Measurements from ENCODE around the gene PMEPA1.

PMEPA1 gene, protein sequence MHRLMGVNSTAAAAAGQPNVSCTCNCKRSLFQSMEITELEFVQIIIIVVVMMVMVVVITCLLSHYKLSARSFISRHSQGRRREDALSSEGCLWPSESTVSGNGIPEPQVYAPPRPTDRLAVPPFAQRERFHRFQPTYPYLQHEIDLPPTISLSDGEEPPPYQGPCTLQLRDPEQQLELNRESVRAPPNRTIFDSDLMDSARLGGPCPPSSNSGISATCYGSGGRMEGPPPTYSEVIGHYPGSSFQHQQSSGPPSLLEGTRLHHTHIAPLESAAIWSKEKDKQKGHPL

DNA sequence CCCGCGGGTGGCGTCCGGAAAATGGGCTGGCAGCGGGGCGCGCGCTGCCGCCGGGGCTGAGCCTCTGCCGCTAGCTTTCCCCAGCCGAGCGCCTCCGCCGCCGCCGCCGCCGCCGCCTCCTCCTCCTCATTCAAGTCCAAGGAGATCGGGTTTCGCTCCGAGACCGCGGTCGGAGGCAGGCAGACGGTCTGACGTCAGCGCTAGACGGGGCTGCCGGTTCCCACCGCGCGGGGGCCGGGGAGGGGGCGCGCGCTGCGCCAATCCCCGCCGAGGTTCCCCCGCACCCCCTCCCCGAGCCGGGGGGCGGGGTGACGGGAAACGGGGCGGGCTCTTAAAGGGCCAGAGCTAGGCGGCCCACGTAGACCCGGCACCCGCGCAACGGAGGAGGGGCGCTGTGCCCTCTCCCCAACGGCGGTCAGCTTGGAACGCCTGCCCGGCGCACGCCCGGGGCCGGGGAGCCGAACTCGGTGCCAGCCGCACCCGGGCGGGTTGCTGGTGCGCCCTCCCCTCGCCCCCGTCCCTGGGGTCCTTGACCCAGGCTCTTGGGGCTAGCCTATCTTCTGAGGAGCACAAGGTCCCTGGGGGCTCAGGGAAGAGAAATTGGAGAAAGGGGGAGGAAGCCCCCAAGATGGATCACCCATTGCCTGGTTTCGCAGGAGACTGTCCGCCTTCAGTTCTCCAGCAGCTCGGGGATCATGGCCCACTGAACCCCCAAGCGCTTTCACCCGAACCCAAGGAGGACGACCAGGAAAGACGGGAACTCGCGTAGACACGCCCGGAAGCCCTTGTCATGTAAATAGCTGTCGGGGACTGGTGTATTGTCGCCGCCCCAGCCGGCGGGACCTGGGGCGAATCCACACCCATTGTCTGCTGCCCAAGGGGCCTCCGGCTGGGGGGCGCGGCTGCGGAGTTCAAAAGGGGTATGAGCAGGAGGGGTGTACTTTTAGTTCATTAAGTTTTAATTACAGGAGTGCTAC, at the start of gene PMEPA1:
Gene PMEPA1 (minus strand): TSS at position 193 of the 977 bp plus-strand sequence. CDS start 433 bp downstream, outside the sequence.
- DNase-seq: peak; percentile 59

DNA sequence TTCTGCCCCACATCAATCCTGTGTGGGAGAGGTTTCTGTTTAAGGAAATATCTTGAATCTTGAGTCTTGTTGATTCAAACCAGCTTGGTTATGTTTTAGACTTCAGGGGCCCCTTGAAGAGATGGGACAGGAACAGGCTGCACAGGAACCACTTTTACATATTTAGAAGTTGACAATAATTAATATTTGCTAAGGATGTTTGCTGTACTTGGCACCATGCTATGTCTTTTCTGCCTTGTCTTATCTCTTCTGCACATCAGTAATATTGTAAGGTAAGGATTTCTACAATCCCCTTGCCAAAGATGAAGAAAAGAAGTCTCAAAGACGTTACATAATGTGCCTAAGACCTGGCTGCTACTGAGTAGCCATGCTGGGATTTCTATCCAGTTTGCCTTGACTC, 48.0 kb upstream of the PMEPA1 start:
- DNase-seq: no peak

DNA sequence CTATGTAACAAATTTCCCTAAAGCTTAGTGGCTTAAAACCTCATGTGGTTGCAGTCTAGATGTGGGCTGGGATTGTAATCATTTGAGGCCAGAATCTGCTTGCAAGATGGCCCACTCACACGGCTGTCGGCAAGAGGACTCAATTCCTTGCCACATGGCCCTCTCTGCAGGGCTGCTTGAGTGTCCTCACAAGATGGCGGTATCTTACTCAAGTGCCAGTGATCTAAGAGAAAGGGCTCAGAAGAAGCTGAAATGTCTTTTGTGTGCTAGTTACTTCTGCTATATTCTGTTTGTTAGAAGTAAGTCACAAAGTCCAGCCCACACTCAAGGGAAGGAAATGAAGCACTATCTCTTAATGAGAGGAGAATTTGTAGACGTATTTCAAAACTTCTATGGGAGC, 47.1 kb upstream of the PMEPA1 start:
- no peak for DNase-seq

DNA sequence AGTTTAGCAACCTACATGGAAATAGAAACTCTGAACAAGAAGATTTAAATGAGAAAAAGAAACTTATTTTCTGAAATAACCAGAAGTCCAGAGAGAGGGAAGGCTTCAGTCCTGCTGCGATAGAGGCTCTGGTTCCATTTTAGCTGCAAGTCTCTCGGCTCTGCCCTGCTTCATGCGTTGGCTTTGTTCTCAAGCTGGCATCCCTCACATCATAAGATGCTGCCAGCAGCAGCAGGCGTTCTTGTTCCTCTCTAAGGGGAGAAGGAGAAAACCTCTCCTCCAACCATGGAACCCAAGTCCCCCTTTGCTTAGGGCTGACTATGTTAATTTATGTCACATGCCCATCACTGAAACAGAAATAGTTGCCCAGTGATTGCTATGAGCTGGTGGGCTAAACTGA, 46.4 kb upstream of the PMEPA1 start:
- DNase-seq: no peak

DNA sequence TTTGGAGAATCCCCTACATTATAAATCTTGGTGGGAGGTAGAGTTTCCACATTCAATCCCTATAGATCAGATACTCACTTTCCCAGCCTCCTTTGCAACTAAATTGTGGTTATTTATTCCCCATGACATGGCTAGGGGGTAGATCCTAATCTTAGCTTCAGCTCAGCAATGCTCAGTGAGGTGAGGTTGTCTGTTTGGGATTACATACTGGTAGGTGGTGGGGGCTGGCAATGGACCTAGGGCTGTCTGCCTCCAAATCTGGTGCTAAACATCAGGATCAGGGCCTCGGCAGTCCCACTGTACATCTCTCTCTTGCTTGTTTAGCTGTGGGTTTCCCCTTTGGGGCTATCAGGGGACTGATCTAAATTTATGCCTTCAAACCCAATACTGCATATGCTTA, 45.8 kb upstream of the PMEPA1 start:
- DNase-seq: no peak

DNA sequence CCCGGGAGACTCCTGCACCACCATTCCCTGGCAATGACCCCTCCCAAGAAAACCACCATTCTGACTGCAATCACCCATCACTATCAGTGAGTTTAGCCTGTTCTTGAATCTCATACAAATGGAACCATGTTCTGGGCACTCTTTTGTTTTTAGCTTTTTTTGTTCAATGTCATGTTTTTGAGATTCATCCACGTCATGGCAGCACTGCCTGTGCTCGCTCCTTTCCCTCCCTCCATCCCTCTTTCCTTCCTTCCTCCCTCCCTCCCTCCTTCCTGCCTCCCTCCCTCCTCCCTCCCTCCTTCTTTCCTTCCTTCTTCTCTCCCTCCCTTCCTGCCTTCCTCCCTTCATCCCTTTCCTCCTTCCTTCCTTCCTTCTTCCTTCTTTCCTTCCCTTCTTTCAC, 44.4 kb upstream of the PMEPA1 start:
- DNase-seq: no peak

DNA sequence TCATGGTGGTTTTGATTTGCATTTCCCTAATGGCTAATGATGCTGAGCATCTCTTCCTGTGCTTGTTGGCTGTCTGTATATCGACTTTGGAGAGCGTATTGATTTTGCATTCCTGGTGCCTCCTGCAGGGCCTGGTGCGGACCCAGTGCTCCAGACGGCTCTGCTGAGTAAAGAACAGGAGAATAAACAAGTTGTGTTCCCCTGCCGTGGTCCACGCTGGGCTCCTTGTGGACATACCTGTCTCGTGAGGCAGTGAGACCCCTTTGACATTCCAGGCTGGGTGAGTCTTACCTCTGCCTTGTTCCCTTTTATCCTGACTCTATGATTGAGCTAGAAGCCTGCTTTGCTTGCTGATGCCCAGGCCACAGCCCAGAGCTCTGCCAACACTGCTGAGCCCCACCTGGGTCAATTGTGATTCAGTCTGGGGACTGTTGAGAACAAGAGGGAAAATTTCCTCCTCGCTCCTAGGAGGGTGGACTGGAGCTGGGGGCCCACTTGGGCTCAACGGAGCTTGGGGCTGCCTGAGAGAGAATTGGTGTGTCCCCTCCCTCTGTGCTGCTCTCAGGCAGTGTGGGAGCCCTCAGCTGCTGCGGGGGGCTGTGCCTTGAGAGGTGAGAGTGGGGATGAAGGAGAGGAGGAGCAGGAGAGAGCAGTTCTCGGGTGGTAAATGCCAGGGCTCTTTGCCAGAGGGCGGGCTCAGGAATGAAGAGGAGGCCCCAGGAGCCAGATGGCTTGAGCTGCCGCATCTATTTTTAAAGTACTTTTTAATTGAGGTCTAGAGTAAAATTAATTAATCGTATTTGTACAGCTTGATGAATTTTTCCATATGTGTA, 43.7 kb upstream of the PMEPA1 start:
- peak; percentile 49 for DNase-seq

DNA sequence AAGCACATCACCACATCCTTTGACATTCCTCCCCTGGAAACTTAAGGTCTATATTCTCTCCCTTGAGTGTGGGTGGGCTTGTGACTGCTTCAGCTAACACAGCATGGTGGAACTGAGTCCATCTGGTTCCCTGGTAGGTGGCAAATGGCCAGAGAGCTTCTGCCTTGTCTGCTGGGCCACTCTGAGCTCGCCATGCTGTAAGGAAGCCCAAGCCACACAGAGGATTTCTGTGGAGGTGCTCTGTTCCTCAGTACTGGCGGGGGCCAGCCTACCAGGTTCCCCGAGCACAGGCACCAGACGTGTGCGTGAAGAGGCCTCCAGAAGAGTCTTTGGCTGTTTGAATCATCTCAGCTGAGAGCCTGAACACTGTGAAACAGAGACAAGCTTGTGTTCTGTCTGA, 41.6 kb upstream of the PMEPA1 start:
- no peak for DNase-seq

DNA sequence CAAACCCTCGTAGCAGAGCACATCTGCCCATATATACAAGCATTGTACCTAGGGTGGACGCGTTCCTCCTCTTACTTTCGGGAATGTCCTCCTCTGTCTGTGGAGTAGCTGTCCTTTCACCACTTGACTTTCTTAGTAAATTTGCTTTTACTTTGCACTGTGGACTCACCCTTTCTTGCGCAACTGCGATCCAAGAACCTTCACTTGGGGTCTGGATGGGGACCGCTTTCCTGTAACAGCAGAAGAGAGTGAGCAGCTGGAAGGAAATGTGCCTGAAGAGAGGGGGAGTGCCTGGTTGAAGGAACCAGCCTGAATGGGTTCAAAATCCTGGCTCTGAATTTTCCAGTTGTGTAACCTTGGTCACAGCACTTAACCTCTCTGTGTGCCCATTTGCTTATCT, 40.1 kb upstream of the PMEPA1 start:
- DNase-seq: no peak

DNA sequence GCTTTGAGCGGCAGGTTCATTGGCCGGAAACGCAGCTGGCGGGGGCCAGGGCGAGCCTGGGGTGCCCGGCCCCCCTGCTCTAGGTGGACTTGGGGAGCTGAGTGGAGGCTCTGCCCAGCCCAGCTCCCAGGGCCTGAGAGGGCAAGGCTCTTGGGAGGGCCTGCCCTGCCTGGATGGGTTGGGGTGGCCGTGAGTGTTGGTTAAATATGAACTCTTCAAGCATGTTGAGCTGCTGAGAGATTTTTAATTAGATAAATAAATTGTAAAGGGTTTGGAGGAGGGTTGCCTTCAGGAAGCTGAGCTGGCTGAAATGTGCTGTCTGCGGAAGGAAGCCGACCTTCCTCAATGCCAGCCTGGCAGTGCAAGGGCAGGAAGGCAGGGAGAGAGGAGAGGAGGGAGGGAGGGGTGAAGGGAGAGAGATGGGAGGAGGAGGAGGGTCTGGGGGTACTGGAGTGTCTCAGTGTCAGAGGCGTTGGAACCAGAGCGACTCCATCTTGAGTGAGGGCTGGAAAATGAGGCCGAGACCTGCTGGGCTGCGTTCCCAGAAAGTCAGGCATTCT, 39.4 kb upstream of the PMEPA1 start:
- no peak for DNase-seq

DNA sequence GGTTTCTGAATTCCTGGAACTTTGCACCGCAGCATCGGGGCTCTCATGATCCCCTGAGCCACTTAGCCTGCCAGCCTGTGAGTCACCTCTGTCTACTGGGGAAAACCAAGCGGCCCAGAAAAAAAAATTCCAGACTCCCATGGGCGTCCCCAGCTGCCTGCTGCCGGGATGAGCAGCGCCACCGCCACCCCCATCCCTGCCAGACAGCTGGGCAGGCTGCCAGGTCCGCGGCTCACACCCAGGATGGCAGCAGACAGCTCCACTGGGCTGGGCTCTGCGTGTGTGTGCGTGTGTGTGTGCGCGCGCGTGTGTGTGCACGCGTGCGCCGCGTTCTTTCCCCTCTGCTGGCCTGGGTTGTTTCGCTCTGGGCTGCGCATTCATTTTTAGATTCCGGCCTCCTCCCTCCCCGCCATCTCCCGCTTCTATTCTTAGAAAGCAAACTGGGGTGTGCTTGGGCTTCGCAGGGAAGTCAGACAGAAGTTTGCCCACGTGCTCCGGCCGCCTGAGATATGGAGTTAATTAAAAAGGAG, 38.9 kb upstream of the PMEPA1 start:
- DNase-seq: peak; percentile 72

DNA sequence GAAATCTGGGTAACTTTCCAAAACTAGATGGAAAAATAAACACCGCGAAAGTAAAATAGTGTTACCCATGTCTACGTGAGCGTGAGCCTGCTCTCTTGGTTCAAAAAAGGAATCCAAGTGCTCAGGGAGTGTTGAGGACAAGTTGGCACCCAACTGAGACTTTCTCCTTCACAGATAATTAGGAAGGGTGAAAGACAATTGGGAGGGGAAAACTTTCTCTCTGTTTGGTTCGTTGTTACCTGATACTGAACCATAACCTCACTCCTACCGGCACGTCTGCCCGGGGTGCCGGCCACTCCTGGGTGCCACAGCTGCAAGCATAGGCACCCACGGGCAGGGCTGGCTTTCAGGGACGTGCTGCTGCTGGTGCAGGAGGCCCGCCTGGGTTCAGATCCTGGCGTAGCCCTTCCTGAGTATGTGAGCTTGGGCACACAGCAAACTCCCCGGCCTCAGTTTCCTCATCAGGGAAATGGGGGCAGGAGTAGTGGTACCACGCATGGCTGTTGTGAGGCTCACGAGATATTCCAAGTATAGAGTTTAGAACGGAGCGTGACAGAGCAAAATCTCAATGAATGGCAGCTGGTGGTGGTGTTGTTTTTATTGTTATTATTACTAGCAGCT, 38.2 kb upstream of the PMEPA1 start:
- DNase-seq: no peak

DNA sequence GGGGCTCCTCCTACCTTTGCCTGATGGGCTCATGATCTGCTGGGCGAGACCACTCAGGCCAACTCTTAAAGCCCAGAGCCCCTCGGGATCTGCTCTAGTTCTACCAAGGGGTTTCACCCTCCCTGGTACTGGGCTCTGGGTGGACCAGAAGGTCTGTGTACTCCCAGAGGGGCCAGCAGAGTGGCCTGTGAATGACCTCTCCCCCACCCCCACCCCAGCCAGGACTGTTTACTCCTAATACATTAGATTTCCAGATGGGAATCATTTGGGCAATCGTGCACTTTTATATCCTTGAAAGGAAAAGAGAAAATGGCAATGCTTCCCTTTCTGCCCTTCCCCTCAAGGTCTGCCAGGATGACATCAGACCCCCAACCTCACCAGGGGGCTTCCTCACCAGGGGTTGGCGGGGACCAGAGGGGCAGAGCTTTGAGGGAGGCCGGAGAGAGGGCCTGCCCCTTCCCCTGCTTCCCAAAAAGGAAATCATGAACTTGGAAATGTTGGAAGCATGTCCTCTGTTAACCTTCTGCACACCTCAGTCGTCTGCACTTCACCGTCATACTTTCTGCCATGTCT, 37.1 kb upstream of the PMEPA1 start:
- no peak for DNase-seq

DNA sequence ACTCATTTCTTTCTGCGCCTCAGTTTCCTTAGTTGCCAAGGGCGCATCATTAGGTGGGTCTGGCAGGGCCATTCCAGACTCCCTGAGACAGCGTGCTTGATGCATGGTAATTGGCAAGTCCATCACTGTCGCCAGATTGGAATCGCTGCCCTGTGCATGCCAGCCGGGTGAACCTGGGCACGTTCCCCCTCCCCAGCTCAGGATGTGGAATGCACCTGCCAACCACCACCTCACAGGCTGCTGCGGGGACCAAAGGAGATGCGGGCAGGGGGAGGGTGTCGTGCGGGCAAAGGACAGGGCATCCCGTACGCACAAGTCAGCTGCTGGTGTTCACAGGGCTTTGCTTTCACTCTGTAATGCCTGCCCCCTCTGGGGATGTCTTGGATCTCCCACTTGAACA, 36.4 kb upstream of the PMEPA1 start:
- no peak for DNase-seq

DNA sequence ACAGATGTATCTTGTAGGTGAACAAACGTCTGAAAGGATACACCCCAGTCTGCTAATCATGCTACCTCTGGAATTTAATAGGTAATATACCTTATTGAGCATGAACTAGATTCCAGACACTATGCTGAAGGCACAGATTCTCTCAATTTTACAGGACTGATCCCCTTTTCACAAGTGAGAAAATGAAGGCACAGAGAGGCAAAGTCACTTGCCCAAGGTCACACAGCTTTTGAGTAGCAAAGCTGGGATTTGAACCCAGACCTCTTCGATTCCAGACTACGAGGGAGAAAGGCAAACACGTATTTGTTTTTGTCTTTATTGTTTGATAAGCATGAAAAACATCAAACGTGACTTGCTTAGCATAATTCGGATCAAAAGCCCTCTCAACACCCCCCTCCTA, 34.4 kb upstream of the PMEPA1 start:
- DNase-seq: no peak

DNA sequence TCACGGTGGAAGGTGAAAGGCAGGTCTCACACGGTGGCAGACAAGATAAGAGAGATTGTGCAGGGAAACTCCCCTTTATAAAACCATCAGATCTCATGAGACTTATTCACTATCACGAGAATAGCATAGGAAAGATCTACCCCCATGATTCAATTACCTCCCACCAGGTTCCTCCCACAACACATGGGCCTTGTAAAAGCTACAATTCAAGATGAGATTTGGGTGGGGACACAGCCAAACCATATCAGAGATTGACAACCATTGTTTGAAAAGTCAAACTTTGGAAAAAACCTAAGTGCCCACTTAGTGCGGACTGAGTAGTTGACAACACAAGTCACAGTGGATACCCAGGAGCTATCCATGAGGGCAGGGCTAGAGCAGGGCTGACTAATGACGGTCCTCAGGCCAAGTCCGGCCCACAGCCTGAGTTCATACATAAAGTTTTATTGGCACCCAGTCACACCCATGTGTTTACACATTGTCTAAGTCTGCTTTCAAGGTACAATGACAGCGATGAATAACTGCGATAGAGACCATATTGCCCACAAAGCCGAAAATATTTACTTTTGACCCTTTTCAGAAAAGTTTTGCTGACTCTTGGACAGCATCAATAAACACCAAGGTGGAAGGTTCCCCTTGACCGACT, 33.8 kb upstream of the PMEPA1 start:
- no peak for DNase-seq

DNA sequence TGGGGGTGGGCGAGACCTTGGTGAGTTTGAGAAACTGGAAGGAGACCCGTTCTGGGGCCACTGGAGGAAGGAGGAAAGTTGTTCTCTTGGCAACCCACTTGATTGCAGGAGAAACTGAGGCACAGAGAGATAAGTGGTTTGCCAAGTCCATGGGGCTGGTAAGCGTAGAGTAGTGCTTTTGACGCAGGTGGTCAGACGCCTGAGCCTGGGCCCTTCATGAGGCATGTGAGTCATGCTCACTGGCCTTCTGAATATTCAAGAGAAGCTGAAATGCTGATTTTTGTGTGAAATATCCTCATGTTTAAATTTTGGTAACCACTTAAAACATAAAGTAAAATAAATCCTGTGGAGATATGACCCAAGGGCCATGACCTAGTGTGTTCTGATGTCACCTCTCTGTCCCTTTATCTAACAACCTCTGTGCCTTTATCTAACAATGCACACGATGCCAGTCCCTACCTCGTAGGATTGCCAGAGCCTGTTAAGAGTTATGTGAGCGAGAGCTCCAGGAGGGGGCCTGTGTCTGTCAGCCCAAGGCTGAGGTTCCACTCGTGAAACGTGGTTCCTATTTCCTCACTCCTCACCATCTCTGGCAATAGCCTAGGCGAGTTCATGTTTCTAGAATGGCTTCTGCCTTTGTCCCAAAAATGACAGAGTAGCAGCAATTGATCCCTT, 32.8 kb upstream of the PMEPA1 start:
- no peak for DNase-seq

DNA sequence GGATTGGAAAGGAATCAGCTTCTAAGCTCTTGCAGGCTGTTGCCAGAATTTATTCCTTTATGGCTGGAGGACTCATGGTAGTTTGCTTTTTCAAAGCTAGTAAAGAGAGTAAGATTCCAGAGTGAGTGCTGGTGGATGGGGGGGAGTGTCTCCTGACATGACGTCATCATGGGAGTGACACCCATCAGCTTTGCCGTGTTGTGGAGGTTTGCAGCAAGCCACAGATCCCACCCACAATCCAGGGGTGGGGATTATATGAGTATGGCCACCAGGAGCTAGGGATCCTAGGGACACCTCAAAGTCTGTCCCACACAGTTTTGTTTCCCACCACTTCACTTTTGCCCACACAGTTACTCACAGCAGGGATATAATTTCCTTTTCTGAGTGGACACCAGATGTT, 28.7 kb upstream of the PMEPA1 start:
- DNase-seq: no peak

DNA sequence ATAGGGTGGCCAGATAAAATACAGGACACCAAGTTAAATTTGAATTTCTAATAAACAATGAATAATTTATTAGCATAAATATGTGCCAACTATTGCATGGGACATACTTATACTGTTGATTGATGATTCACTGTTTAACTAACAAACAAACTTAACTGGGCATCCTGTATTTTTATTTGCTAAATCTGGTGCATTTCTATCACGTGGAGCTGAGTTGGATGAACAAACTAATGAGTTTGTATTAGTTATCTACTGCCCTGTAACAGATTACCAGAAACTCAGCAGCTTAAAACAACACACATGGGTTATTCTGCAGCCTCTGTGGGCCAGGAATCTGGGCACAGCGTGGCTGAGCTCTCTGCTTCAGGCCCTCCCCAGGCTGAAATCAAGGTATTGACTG, 28.2 kb upstream of the PMEPA1 start:
- no peak for DNase-seq

DNA sequence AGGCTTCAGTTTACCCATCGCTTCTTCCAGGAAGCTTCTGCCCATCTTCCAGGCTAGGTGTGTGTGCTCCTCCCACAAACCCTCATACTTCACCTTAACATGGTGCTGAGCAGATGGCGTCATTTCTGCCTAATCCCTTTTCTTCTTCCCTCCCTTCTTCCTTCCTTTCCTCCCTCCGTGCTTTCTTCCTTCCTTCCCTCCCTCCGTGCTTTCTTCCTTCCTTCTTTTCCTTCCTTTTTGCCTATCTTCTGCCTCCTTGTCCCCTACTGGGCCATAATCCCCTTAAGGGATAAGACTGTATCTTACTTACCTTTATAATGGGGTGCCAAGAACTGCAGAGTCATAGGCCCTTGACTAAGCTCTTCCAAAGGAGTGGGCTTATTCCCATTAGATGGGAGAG, 27.5 kb upstream of the PMEPA1 start:
- DNase-seq: no peak
